H1 (cell line): ENCODE measurements around the gene SLC8A3. TPM values are rescaled to one million over a fixed set of nuclear protein-coding genes. Genes with fewer than 3 reads are reported as not detected.

Source experiments
- CHD1 ChIP-seq: IDR thresholded peaks from 2 replicates; pipeline ENCODE4 v1.6.1; 2012; ENCODE audit warnings: low read depth, low read length, improper control_type of control experiment
- FOSL1 ChIP-seq: IDR thresholded peaks from 2 replicates; pipeline ENCODE4 v1.6.1; 2011; ENCODE audit warnings: mild to moderate bottlenecking, low read depth, low read length, moderate library complexity; ENCODE audit not compliant: insufficient read depth
- KDM5A ChIP-seq: fragments of 200-600 bp; IDR thresholded peaks from 2 replicates; pipeline ENCODE4 v1.7.1; 2012; ENCODE audit warnings: mild to moderate bottlenecking, low read length, inconsistent platforms, mixed read lengths
- NANOG ChIP-seq: IDR thresholded peaks from 2 replicates; pipeline ENCODE4 v1.6.1; 2011; ENCODE audit warnings: low read length, low read depth, mild to moderate bottlenecking, inconsistent platforms; ENCODE audit not compliant: insufficient read depth, poor library complexity, severe bottlenecking
- RAD21 ChIP-seq, 2 experiments: IDR thresholded peaks in 1 of 2; conservative IDR thresholded peaks in 1 of 2; 2 replicates each; pipeline ENCODE4 v1.6.1; 2011; ENCODE audit warnings: low read depth in 2 of 2, low read length in 2 of 2, improper control_type of control experiment in 1 of 2, inconsistent platforms in 1 of 2, mild to moderate bottlenecking in 1 of 2, moderate library complexity in 1 of 2
- SP4 ChIP-seq: IDR thresholded peaks from 2 replicates; pipeline ENCODE4 v1.6.1; 2012; ENCODE audit warnings: low read length, inconsistent platforms
- polyA plus RNA-seq, 7 experiments: library from polyadenylated mRNA; depleted of rRNA in 3 of 7; stranded (reverse) in 5 of 7; unstranded in 2 of 7; fragments of >200 nt in 5 of 7; fragments of 200-250 nt in 2 of 7; gene quantifications; 1 replicate in 5 of 7; 2 replicates in 1 of 7; 4 replicates in 1 of 7; pipeline versions ENCODE4 v1.2.1 to v1.2.3, GENCODE V29; 2011 to 2013; ENCODE audit warnings: missing spikeins in 2 of 7, mixed read lengths in 2 of 7
- total RNA-seq: library from RNA; stranded (reverse); fragmentation: NEBNext Ultra II Directional; extraction: Animal tissue kit (Norgen Biotek cat#: 25700); gene quantifications from 2 replicates; pipeline ENCODE4 v1.2.1, GENCODE V29; 2021

Gene SLC8A3
- total and polyA plus RNA-seq, 2 of the 8 experiments (the other 6 are each of a cell fraction or from before 2014, with no cell fraction given), result 0.38 to 1.1 TPM

DNA sequence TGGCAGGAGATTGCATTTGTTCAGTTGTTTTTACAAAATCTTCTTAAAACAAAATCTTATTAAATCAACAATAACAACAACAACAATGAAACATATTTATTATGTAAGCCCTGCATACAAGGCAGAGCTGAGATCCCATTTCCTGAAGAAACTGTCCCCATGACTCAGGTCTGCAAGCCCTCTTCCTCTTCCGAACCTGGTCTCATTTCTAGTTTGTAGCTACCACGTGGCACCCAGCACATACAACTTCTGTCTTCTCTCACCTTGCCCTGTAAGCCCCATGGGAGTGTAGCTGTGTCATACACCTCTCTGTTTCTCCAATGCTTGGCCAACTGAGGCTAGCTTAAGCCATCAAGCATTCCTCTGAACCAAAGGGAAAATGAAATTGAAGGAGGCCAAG, 106.4 kb downstream of the SLC8A3 start (continued):
- TF ChIP-seq RAD21 (IDR thresholded peaks at IDR 0.05 in 1 of 2, conservative IDR thresholded peaks at IDR 0.05 in 1 of 2; ENCODE audit: low read depth in 2 of 2, low read length in 2 of 2) (no peak), KDM5A (no peak), SP4 (no peak), FOSL1 (no peak), CHD1 (no peak), NANOG (no peak)
